ENCODE measurements around the gene HSPBAP1. TPM values are rescaled to one million over a fixed set of nuclear protein-coding genes. Genes with fewer than 3 reads are reported as not detected.

Gene HSPBAP1
- total and polyA plus RNA-seq, 2 of the 4 experiments (the other 2 are of a cell fraction), result 2.6 to 4.8 TPM

DNA sequence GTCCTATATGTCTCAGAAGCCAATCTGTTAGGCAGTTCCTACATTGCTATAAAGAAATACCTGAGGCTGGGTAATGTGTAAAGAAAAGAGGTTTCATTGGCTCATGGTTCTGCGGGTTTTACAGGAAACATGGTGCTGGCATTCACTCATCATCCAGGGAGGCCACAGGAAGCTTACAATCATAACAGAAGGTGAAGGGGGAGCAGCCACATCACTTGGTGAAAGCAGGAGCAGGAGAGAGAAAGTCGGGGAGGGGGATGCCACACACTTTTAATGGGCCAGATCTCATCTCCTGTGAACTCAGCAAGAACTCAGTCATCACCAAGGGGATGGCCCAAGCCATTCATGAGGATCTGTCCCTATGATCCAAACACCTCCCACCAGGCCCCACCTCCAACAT is 10.3 kb upstream of the HSPBAP1 start:
- no peak overlapping the region for H3K14ac ChIP-seq (replicated peaks; ENCODE audit: low read depth, low read length)
- no peak overlapping the region for H4K5ac ChIP-seq (ENCODE audit: low read depth, low read length)
- H2AFZ ChIP-seq (replicated peaks; ENCODE audit: low read length, poor library complexity), result no peak overlapping the region
- in situ Hi-C loops (cut with MboI; ENCODE audit: low sequenced_read_pairs) (no loop called here), dilution Hi-C loops (cut with HindIII; ENCODE audit: low sequenced_read_pairs, unreplicated experiment) (no loop called here), intact Hi-C loops (cut with micrococcal nuclease) (no loop called here)
- TF ChIP-seq MXI1 (IDR thresholded peaks at IDR 0.05; ENCODE audit: borderline replicate concordance, low read depth, low read length), result no peak
- TF ChIP-seq, protein P1, sequence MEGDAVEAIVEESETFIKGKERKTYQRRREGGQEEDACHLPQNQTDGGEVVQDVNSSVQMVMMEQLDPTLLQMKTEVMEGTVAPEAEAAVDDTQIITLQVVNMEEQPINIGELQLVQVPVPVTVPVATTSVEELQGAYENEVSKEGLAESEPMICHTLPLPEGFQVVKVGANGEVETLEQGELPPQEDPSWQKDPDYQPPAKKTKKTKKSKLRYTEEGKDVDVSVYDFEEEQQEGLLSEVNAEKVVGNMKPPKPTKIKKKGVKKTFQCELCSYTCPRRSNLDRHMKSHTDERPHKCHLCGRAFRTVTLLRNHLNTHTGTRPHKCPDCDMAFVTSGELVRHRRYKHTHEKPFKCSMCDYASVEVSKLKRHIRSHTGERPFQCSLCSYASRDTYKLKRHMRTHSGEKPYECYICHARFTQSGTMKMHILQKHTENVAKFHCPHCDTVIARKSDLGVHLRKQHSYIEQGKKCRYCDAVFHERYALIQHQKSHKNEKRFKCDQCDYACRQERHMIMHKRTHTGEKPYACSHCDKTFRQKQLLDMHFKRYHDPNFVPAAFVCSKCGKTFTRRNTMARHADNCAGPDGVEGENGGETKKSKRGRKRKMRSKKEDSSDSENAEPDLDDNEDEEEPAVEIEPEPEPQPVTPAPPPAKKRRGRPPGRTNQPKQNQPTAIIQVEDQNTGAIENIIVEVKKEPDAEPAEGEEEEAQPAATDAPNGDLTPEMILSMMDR (conservative IDR thresholded peaks at IDR 0.05; ENCODE audit: low read depth, low read length), result no peak
- H3K4me2 ChIP-seq (ENCODE audit: low read depth, low read length), result no peak overlapping the region
- H3K4ac ChIP-seq (ENCODE audit: low read depth, low read length), result no peak overlapping the region
- no peak overlapping the region for H3K9ac ChIP-seq (ENCODE audit: low read depth, low read length)
- no peak overlapping the region for H4K91ac ChIP-seq (ENCODE audit: insufficient read depth, low read depth, low read length)
- DNase-seq (no peak), ATAC-seq (ENCODE audit: low read depth) (no peak)
- no peak overlapping the region for H2BK15ac ChIP-seq (ENCODE audit: low read depth, low read length)
- H3K79me1 ChIP-seq (ENCODE audit: low read depth in 1 of 2, low read length in 2 of 2), result peaks cover 6 to 9% of the 10 kb centered on the region in 2 experiments; a peak in 3 of 4 replicates
- no peak overlapping the region for H2AK9ac ChIP-seq (replicated peaks; ENCODE audit: low read depth, low read length, poor library complexity)
- ChIA-PET POLR2A (ENCODE audit: unreplicated experiment) (no interaction called here), CTCF (no interaction called here)
- no peaks in the 10 kb centered on the region for H3K9me1 ChIP-seq (ENCODE audit: insufficient read depth, low read length)
- H3K23ac ChIP-seq (ENCODE audit: low read depth, low read length), result no peak overlapping the region
- H3K36me3 ChIP-seq (ENCODE audit: control insufficient read depth, insufficient read depth, low read length), result 0 out of 2 replicates have a peak, but pooled peaks cover 2% of the 10 kb centered on the region
- no peak overlapping the region for H4K8ac ChIP-seq (ENCODE audit: low read depth in 2 of 2, low read length in 2 of 2)
- no peaks in the 10 kb centered on the region for H3K4me1 ChIP-seq (ENCODE audit: control insufficient read depth, insufficient read depth, low read length)
- no peak overlapping the region for H2AK5ac ChIP-seq (ENCODE audit: low read depth, low read length)
- no peak overlapping the region for H2BK5ac ChIP-seq (ENCODE audit: low read depth, low read length, poor library complexity, severe bottlenecking)
- no TSS peak for BruUV-seq (replicated peaks)
- H3K9me3 ChIP-seq (ENCODE audit: control insufficient read depth, insufficient read depth, low read length), result no peaks in the 10 kb centered on the region
- no CpG with 5 or more reads among the region's 2 CpGs for WGBS, 2 experiments (ENCODE audit: extremely low coverage in 2 of 2, insufficient read length in 1 of 2)
- H2BK120ac ChIP-seq (ENCODE audit: low read depth, low read length), result no peak overlapping the region
- no peak overlapping the region for H3K4me3 ChIP-seq (ENCODE audit: insufficient read depth, low read depth, low read length)
- no peak overlapping the region for H3K56ac ChIP-seq (ENCODE audit: extremely low read depth, insufficient read depth, low read length)
- no peak overlapping the region for H3K27ac ChIP-seq (ENCODE audit: insufficient read depth, low read length)
- H3K18ac ChIP-seq (ENCODE audit: low read depth, low read length), result no peak overlapping the region
- H2BK20ac ChIP-seq (ENCODE audit: low read depth, low read length), result no peak overlapping the region
- no peaks in the 10 kb centered on the region for H3K27me3 ChIP-seq (ENCODE audit: control insufficient read depth, insufficient read depth, low read length)
- no peaks in the 10 kb centered on the region; the same call in 1 of the 2 replicates for H4K20me1 ChIP-seq (ENCODE audit: insufficient read depth, low read length)
